Erythroblast (primary cell): Measurements from ENCODE around the gene LAMA1.

ENCODE experiments used
- GATA1 ChIP-seq: IDR thresholded peaks from 2 replicates; pipeline ENCODE4 v1.6.1; 2011; ENCODE audit warnings: low read depth, mild to moderate bottlenecking, control low read depth, low read length, moderate library complexity
- POLR2A ChIP-seq: IDR thresholded peaks from 2 replicates; pipeline ENCODE4 v1.6.1; 2011; ENCODE audit warnings: mild to moderate bottlenecking, low read length

DNA sequence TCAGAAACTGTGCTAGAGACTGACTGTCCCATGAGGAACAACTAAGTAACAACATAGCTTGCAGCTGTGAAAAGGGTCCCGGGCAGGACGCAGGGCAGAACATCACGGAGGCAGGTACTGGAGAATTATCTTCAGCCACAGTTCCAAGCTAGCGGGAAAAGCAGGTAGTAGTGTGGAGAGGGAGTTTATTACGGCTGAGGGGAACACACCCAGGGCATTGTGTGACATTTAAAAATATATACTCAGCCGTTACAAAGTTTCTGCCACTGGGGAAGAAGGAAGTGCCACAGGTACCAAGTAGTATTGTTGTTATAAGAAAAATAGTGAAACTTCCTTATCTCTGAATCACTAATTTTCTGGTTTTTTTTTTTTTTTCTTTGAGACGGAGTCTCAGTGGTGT is 179.6 kb downstream of the LAMA1 start:
- TF ChIP-seq POLR2A (no peak), GATA1 (no peak)
